IMR-90 (cell line): ENCODE results near the gene KRT4. TPM values are rescaled to one million over a fixed set of nuclear protein-coding genes. Genes with fewer than 3 reads are reported as not detected.

Experiments used
- ATAC-seq: fragments of 200-7000 bp; cut with Tn5 transposase; 2 replicates; pipeline ENCODE4 v1.9.1; 2020; ENCODE audit warnings: low read depth, mild to moderate bottlenecking, moderate library complexity
- BruUV-seq: library from RNA; stranded (reverse); fragments of 400-500 nt; replicated peaks from 2 replicates; lab custom pipeline; 2021; lab: Mats Ljungman, UMichigan
- CTCF ChIA-PET: fragments of 300-600 bp; formaldehyde crosslinking; extraction: SDS; loops from one replicate; lab custom pipeline; 2021; ENCODE audit warnings: antibody characterized with exemption; lab: Yijun Ruan, JAX
- POLR2A ChIA-PET: fragments of 300-600 bp; sonication (Branson Sonifier 250); formaldehyde crosslinking; loops from one replicate; lab custom pipeline; 2022; ENCODE audit warnings: antibody characterized with exemption; ENCODE audit not compliant: unreplicated experiment; lab: Charles Lee
- DNase-seq: peaks from one replicate; pipeline ENCODE4 v3.0.0; 2013
- H2AFZ ChIP-seq: replicated peaks from 2 replicates; pipeline ENCODE3; 2013; ENCODE audit warnings: low read length, mild to moderate bottlenecking; ENCODE audit not compliant: poor library complexity
- H2AK5ac ChIP-seq: 2 replicates; pipeline ENCODE4 v1.6.1; 2013; ENCODE audit warnings: low read depth, low read length, inconsistent platforms
- H2AK9ac ChIP-seq: replicated peaks from 2 replicates; pipeline ENCODE3; 2013; ENCODE audit warnings: mild to moderate bottlenecking, low read depth, low read length, moderate library complexity; ENCODE audit not compliant: poor library complexity
- H2BK120ac ChIP-seq: 2 replicates; pipeline ENCODE4 v1.6.1; 2013; ENCODE audit warnings: low read depth, low read length, inconsistent platforms
- H2BK15ac ChIP-seq: 3 replicates; pipeline ENCODE4 v1.6.1; 2013; ENCODE audit warnings: low read depth, low read length, inconsistent platforms
- H2BK20ac ChIP-seq: 2 replicates; pipeline ENCODE4 v1.6.1; 2013; ENCODE audit warnings: low read depth, mild to moderate bottlenecking, inconsistent platforms, low read length, moderate library complexity
- H2BK5ac ChIP-seq: 2 replicates; pipeline ENCODE4 v1.6.1; 2013; ENCODE audit warnings: mild to moderate bottlenecking, low read depth, low read length, inconsistent platforms; ENCODE audit not compliant: poor library complexity, severe bottlenecking
- H3K14ac ChIP-seq: replicated peaks from 2 replicates; pipeline ENCODE4 v1.6.1; 2013; ENCODE audit warnings: low read depth, low read length, inconsistent platforms
- H3K18ac ChIP-seq: 2 replicates; pipeline ENCODE4 v1.6.1; 2013; ENCODE audit warnings: low read depth, low read length, control low read depth
- H3K23ac ChIP-seq: 2 replicates; pipeline ENCODE4 v1.6.1; 2013; ENCODE audit warnings: low read depth, low read length, inconsistent platforms
- H3K27ac ChIP-seq: 2 replicates; pipeline ENCODE4 v1.5.1; 2013; ENCODE audit warnings: mild to moderate bottlenecking, control low read depth, low read length; ENCODE audit not compliant: insufficient read depth
- H3K27me3 ChIP-seq: 2 replicates; pipeline ENCODE4 v1.6.1; 2013; ENCODE audit warnings: low read length; ENCODE audit not compliant: control insufficient read depth, insufficient read depth
- H3K36me3 ChIP-seq: 2 replicates; pipeline ENCODE4 v1.6.1; 2013; ENCODE audit warnings: low read length, mixed read lengths; ENCODE audit not compliant: control insufficient read depth, insufficient read depth
- H3K4ac ChIP-seq: 2 replicates; pipeline ENCODE4 v1.6.1; 2013; ENCODE audit warnings: low read depth, low read length, inconsistent platforms
- H3K4me1 ChIP-seq: 2 replicates; pipeline ENCODE4 v1.6.1; 2013; ENCODE audit warnings: low read length, mixed read lengths; ENCODE audit not compliant: control insufficient read depth, insufficient read depth
- H3K4me2 ChIP-seq: 2 replicates; pipeline ENCODE4 v1.6.1; 2013; ENCODE audit warnings: low read depth, mild to moderate bottlenecking, control low read depth, low read length, moderate library complexity
- H3K4me3 ChIP-seq: 2 replicates; pipeline ENCODE4 v1.5.1; 2013; ENCODE audit warnings: low read depth, mild to moderate bottlenecking, control low read depth, low read length, moderate library complexity; ENCODE audit not compliant: insufficient read depth
- H3K56ac ChIP-seq: 2 replicates; pipeline ENCODE4 v1.6.1; 2013; ENCODE audit warnings: low read length, inconsistent platforms; ENCODE audit not compliant: insufficient read depth; ENCODE audit errors: extremely low read depth
- H3K79me1 ChIP-seq, 2 experiments: 2 replicates each; pipeline ENCODE4 v1.6.1; 2013; ENCODE audit warnings: low read length in 2 of 2, inconsistent platforms in 1 of 2, low read depth in 1 of 2
- H3K9ac ChIP-seq: 2 replicates; pipeline ENCODE4 v1.6.1; 2013; ENCODE audit warnings: low read depth, low read length, control low read depth
- H3K9me1 ChIP-seq: 2 replicates; pipeline ENCODE4 v1.6.1; 2013; ENCODE audit warnings: low read length, inconsistent platforms; ENCODE audit not compliant: insufficient read depth
- H3K9me3 ChIP-seq: 2 replicates; pipeline ENCODE4 v1.6.1; 2013; ENCODE audit warnings: low read length; ENCODE audit not compliant: control insufficient read depth, insufficient read depth
- H4K20me1 ChIP-seq: 2 replicates; pipeline ENCODE4 v1.6.1; 2013; ENCODE audit warnings: low read length, inconsistent platforms; ENCODE audit not compliant: insufficient read depth
- H4K5ac ChIP-seq: 2 replicates; pipeline ENCODE4 v1.6.1; 2013; ENCODE audit warnings: mild to moderate bottlenecking, low read depth, low read length, control low read depth
- H4K8ac ChIP-seq, 2 experiments: 2 replicates each; pipeline ENCODE4 v1.6.1; 2013; ENCODE audit warnings: low read depth in 2 of 2, low read length in 2 of 2, control low read depth in 1 of 2, inconsistent platforms in 1 of 2
- H4K91ac ChIP-seq: 2 replicates; pipeline ENCODE4 v1.6.1; 2013; ENCODE audit warnings: low read depth, low read length, inconsistent platforms; ENCODE audit not compliant: insufficient read depth
- CHD1 ChIP-seq: IDR thresholded peaks from 2 replicates; pipeline ENCODE4 v1.6.1; 2012; ENCODE audit warnings: low read depth, low read length, improper control_type of control experiment
- CTCF ChIP-seq: conservative IDR thresholded peaks from 2 replicates; pipeline ENCODE4 v1.5.1; 2012; ENCODE audit warnings: mild to moderate bottlenecking, low read depth, low read length, improper control_type of control experiment
- FOS ChIP-seq: fragments of 150-350 bp; IDR thresholded peaks from 2 replicates; pipeline ENCODE4 v1.6.1; 2016; ENCODE audit warnings: low read depth, low read length
- MAZ ChIP-seq: IDR thresholded peaks from 2 replicates; pipeline ENCODE4 v1.6.1; 2012; ENCODE audit warnings: low read depth, mild to moderate bottlenecking, low read length, improper control_type of control experiment, moderate library complexity, borderline replicate concordance
- MXI1 ChIP-seq: IDR thresholded peaks from 2 replicates; pipeline ENCODE4 v1.6.1; 2012; ENCODE audit warnings: low read depth, mild to moderate bottlenecking, low read length, moderate library complexity, borderline replicate concordance
- POLR2A ChIP-seq: IDR thresholded peaks from 2 replicates; pipeline ENCODE4 v1.6.1; 2012; ENCODE audit warnings: mild to moderate bottlenecking, low read depth, low read length
- RAD21 ChIP-seq: IDR thresholded peaks from 2 replicates; pipeline ENCODE4 v1.6.1; 2012; ENCODE audit warnings: low read length, improper control_type of control experiment
- RCOR1 ChIP-seq: IDR thresholded peaks from 2 replicates; pipeline ENCODE4 v1.6.1; 2012; ENCODE audit warnings: mild to moderate bottlenecking, low read length, improper control_type of control experiment; ENCODE audit not compliant: insufficient replicate concordance
- SMC3 ChIP-seq: fragments of 150-350 bp; IDR thresholded peaks from 2 replicates; pipeline ENCODE4 v1.6.1; 2016; ENCODE audit warnings: low read depth, mild to moderate bottlenecking, antibody characterized with exemption, low read length, moderate library complexity
- WGBS, 2 experiments: methylation state at CpG; one replicate each; pipeline versions ENCODE4 v1.1.5 to v1.1.7; 2013; ENCODE audit warnings: missing lambda C conversion rate in 2 of 2; ENCODE audit not compliant: insufficient read length in 1 of 2; ENCODE audit errors: extremely low coverage in 2 of 2; 5-methylcytosine and 5-hydroxymethylcytosine counted together
- dilution Hi-C: fragments of 300-500 bp; cut with HindIII; formaldehyde crosslinking; loops from one replicate; pipeline ENCODE4 v1.14.3; 2018; ENCODE audit warnings: low sequenced_read_pairs; ENCODE audit not compliant: unreplicated experiment
- in situ Hi-C: fragments of 300-500 bp; cut with MboI; formaldehyde crosslinking; loops from 3 replicates; pipeline ENCODE4 v1.14.3; 2019; ENCODE audit warnings: low sequenced_read_pairs, inconsistent platforms, mixed read lengths
- intact Hi-C: fragments of 100-400 bp; cut with micrococcal nuclease; formaldehyde crosslinking; loops from 2 replicates; pipeline ENCODE4 v1.10.0; 2022
- polyA plus RNA-seq, 3 experiments: library from polyadenylated mRNA; depleted of rRNA; stranded (reverse); fragments of >200 nt; gene quantifications; 2 replicates each; pipeline ENCODE4 v1.2.3, GENCODE V29; 2012; ENCODE audit warnings: low replicate concordance in 1 of 3
- total RNA-seq: library from RNA; depleted of rRNA; stranded (reverse); fragments of >200 nt; gene quantifications from 2 replicates; pipeline ENCODE4 v1.2.3, GENCODE V29; 2012
- TF ChIP-seq, protein P1 (sequence below): fragments of 150-350 bp; IDR thresholded peaks from 2 replicates; pipeline ENCODE4 v1.6.1; 2016; ENCODE audit warnings: low read depth, mild to moderate bottlenecking, low read length, moderate library complexity, borderline replicate concordance

The KRT4 gene
- total and polyA plus RNA-seq, 2 of the 4 experiments (the other 2 are of a cell fraction), result under 0.01 to 0.07 TPM

- no peak for TF ChIP-seq CTCF
- TF ChIP-seq, protein P1, sequence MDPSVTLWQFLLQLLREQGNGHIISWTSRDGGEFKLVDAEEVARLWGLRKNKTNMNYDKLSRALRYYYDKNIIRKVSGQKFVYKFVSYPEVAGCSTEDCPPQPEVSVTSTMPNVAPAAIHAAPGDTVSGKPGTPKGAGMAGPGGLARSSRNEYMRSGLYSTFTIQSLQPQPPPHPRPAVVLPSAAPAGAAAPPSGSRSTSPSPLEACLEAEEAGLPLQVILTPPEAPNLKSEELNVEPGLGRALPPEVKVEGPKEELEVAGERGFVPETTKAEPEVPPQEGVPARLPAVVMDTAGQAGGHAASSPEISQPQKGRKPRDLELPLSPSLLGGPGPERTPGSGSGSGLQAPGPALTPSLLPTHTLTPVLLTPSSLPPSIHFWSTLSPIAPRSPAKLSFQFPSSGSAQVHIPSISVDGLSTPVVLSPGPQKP, result no peak
Observed at GRCh38 chr12:52862023-52862422, 48.1 kb upstream of the KRT4 start (continued).

GRCh38 chr12:52861511-52861910 lies 47.6 kb upstream of the KRT4 start:
- BruUV-seq, result no TSS peak
- in situ Hi-C loops, result no loop called here
- CTCF ChIA-PET, result no interaction called here
- H4K20me1 ChIP-seq, result no peaks in the 10 kb centered on the region
- H3K79me1 ChIP-seq, result no peaks in the 10 kb centered on the region
- peak overlapping the region; percentile 43 for H2AFZ ChIP-seq
- H4K91ac ChIP-seq, result no peak overlapping the region
- no peaks in the 10 kb centered on the region for H3K9me1 ChIP-seq
- 90% methylated on average over 3 of the region's 7 CpGs; no CpG with 5 or more reads in 1 of the 2 experiments for WGBS, 2 experiments
- no peak for DNase-seq
- peak overlapping the region; percentile 55 for H2AK9ac ChIP-seq
- no peak overlapping the region for H2BK20ac ChIP-seq
- no peak overlapping the region for H3K14ac ChIP-seq
- H3K4ac ChIP-seq, result no peak overlapping the region
- intact Hi-C loops, result loop anchor here (10.0 kb wide), 1 partner anchor 137 kb away; no protein-coding TSS in a partner anchor
- H4K5ac ChIP-seq, result no peak overlapping the region
- no peak overlapping the region for H2BK5ac ChIP-seq
- no peaks in the 10 kb centered on the region for H3K9me3 ChIP-seq
- dilution Hi-C loops, result no loop called here
- no peak overlapping the region for H3K4me3 ChIP-seq
- peaks cover 19% of the 10 kb centered on the region for H3K27me3 ChIP-seq
- H3K9ac ChIP-seq, result no peak overlapping the region
- H3K18ac ChIP-seq, result no peak overlapping the region
- POLR2A ChIA-PET, result no interaction called here
- no peaks in the 10 kb centered on the region for H3K4me1 ChIP-seq
- H3K36me3 ChIP-seq, result no peaks in the 10 kb centered on the region
- no peak overlapping the region for H4K8ac ChIP-seq
- H2BK15ac ChIP-seq, result no peak overlapping the region
- H3K23ac ChIP-seq, result no peak overlapping the region
- no peak overlapping the region for H2BK120ac ChIP-seq
- ATAC-seq, result no peak
- no peak overlapping the region for H3K4me2 ChIP-seq
- no peak overlapping the region for H3K56ac ChIP-seq
- H3K27ac ChIP-seq, result no peak overlapping the region
- no peak overlapping the region for H2AK5ac ChIP-seq
- TF ChIP-seq CHD1, result no peak
- no peak for TF ChIP-seq RAD21
- TF ChIP-seq, protein P1, result no peak
- TF ChIP-seq MXI1, result no peak
- no peak for TF ChIP-seq MAZ
- TF ChIP-seq SMC3, result no peak
- no peak for TF ChIP-seq CTCF
- no peak for TF ChIP-seq FOS
- no peak for TF ChIP-seq POLR2A
- no peak for TF ChIP-seq RCOR1
